Activated naive CD4-positive, alpha-beta T cell treated with anti-CD3 and anti-CD28 coated beads, Interleukin-2, amount 10 ng/mL, durations not matched to agents 7 days and 5 days (primary cell): ENCODE measurements around the gene FBF1.
A peak's percentile ranks its signal among the peaks of the same experiment; 100 is the strongest.

Source experiments
- CTCF ChIA-PET: fragments of 350-600 bp; sonication (Branson Sonifier 250); formaldehyde crosslinking; loops from one replicate; lab custom pipeline; 2021; ENCODE audit warnings: antibody characterized with exemption; lab: Charles Lee
- DNase-seq: peaks from one replicate; pipeline ENCODE4 v3.0.0-alpha.2; 2020
- H3K27ac Mint-ChIP-seq: one replicate; pipeline ENCODE4 v1.8.0; 2021; ENCODE audit warnings: mild to moderate bottlenecking, moderate library complexity, mixed read lengths
- H3K27me3 Mint-ChIP-seq: one replicate; pipeline ENCODE4 v1.8.0; 2021; ENCODE audit warnings: mild to moderate bottlenecking, mixed read lengths
- H3K36me3 Mint-ChIP-seq: one replicate; pipeline ENCODE4 v1.8.0; 2021; ENCODE audit warnings: mixed read lengths
- H3K4me1 Mint-ChIP-seq: one replicate; pipeline ENCODE4 v1.8.0; 2021; ENCODE audit warnings: mixed read lengths
- H3K4me3 Mint-ChIP-seq: one replicate; pipeline ENCODE4 v1.8.0; 2021; ENCODE audit warnings: mild to moderate bottlenecking, moderate library complexity, mixed read lengths
- H3K9me3 Mint-ChIP-seq: one replicate; pipeline ENCODE4 v1.8.0; 2021; ENCODE audit warnings: mixed read lengths

Gene FBF1

DNA sequence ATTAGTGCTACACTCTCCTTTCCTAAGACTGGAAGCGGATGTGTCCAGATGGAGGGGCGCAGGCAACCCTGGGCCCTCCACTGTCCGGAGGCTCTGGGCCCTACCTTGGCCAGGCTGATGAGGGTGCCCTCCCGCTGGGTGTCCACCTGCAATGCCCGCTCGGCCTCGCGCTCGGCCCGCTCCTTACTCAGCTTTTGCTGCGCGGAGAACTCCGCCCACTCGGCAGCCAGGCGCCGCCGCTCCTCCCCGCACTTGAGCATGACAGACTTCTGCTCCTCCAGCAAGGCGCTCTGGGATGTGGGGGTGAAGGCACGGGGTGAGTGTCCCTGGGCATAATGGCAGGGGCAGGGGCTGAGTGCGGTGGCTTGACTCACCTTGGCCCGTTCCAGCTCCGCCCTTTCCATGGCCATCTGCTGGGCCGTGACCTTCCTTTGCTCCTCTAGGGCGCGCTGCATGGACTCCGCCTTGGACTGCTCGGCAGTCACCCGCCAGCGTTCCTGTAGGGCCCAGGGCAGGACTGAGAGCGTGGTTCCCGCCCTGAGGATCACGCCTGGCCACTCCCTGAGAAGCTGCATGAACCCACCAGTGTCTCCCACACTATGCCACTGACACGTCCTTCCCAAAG is 26.1 kb downstream of the FBF1 start:
- no peaks in the 10 kb centered on the region for H3K27me3 Mint-ChIP-seq
- CTCF ChIA-PET, result interaction anchor here (0.8 kb wide), 1 partner anchor 91 kb away, joined by 3 read pairs; no protein-coding TSS in a partner anchor
- no peaks in the 10 kb centered on the region for H3K9me3 Mint-ChIP-seq
- peaks cover 7% of the 10 kb centered on the region for H3K4me1 Mint-ChIP-seq
- no peak overlapping the region for H3K27ac Mint-ChIP-seq
- no peak overlapping the region for H3K4me3 Mint-ChIP-seq
- no peaks in the 10 kb centered on the region for H3K36me3 Mint-ChIP-seq
- no peak for DNase-seq

DNA sequence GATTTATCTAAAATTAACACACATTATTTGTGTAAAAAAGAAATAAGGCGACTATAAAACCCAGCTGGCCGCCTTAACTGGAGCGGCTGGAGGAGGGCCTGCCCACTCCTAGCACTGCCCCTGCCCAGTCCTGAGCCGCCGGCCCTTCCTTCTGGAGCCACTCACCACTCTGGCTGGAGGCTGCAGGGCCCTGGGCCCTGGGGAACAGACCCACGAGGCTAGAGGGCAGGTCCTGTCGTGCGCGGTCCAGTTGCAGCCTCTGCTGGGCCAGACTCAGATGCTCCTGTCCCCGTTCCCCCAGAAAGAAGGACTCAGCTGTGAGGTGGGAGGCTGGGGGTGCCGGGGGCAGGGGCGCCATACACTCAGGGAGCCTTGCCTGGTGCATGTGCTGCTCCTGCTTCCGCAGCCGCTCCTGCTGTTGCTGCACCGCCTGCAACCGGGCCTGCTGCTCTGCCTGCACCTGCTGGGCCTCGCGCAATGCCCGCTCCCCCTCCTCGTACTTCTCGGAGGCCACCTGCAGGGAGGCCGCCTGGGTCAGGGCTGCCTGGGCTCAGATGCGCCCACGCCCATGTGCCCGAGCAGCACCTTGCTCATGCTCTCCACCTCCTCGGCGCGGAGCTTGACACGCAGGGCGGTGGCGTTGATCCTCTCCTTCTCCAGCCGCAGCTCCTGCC is 27.2 kb downstream of the FBF1 start:
- Mint-ChIP-seq H3K4me1 (peaks cover 11% of the 10 kb centered on the region), H3K36me3 (no peaks in the 10 kb centered on the region), H3K27ac (no peak overlapping the region), H3K4me3 (no peak overlapping the region), H3K9me3 (no peaks in the 10 kb centered on the region), H3K27me3 (no peaks in the 10 kb centered on the region)
- DNase-seq, result no peak
- CTCF ChIA-PET, result interaction anchor here (0.7 kb wide), 1 partner anchor 31 kb away, joined by 3 read pairs; no protein-coding TSS in a partner anchor

GRCh38 chr17:75910699-75911098 is 30.1 kb downstream of the FBF1 start:
- no peaks in the 10 kb centered on the region for H3K27me3 Mint-ChIP-seq
- H3K4me3 Mint-ChIP-seq, result no peak overlapping the region
- DNase-seq, result no peak
- H3K36me3 Mint-ChIP-seq, result no peaks in the 10 kb centered on the region
- H3K27ac Mint-ChIP-seq, result no peak overlapping the region
- CTCF ChIA-PET, result interaction anchor here (1.1 to 3.0 kb wide), 4 partner anchors 14 to 100 kb away, joined by 3 to 9 read pairs (median 4); partner anchors contain the start of gene TRIM65
- peaks cover 17% of the 10 kb centered on the region for H3K4me1 Mint-ChIP-seq
- no peaks in the 10 kb centered on the region for H3K9me3 Mint-ChIP-seq

GRCh38 chr17:75909812-75910274 is 31.0 kb downstream of the FBF1 start:
- peaks cover 22% of the 10 kb centered on the region for H3K4me1 Mint-ChIP-seq
- no peaks in the 10 kb centered on the region for H3K36me3 Mint-ChIP-seq
- DNase-seq, result no peak
- no peak overlapping the region for H3K27ac Mint-ChIP-seq
- H3K9me3 Mint-ChIP-seq, result no peaks in the 10 kb centered on the region
- H3K27me3 Mint-ChIP-seq, result no peaks in the 10 kb centered on the region
- no peak overlapping the region for H3K4me3 Mint-ChIP-seq
- CTCF ChIA-PET, result interaction anchor here (1.8 to 3.0 kb wide), 2 partner anchors 90 to 96 kb away, joined by 7 to 9 read pairs; no protein-coding TSS in a partner anchor

GRCh38 chr17:75909051-75909811 is 31.6 kb downstream of the FBF1 start:
- Mint-ChIP-seq H3K4me3 (no peak overlapping the region), H3K4me1 (peaks cover 22% of the 10 kb centered on the region), H3K36me3 (no peaks in the 10 kb centered on the region), H3K27me3 (no peaks in the 10 kb centered on the region), H3K27ac (no peak overlapping the region), H3K9me3 (no peaks in the 10 kb centered on the region)
- no peak for DNase-seq
- CTCF ChIA-PET, result interaction anchor here (0.5 to 3.0 kb wide), 3 partner anchors 91 to 218 kb away, joined by 3 to 9 read pairs (median 7); no protein-coding TSS in a partner anchor

DNA sequence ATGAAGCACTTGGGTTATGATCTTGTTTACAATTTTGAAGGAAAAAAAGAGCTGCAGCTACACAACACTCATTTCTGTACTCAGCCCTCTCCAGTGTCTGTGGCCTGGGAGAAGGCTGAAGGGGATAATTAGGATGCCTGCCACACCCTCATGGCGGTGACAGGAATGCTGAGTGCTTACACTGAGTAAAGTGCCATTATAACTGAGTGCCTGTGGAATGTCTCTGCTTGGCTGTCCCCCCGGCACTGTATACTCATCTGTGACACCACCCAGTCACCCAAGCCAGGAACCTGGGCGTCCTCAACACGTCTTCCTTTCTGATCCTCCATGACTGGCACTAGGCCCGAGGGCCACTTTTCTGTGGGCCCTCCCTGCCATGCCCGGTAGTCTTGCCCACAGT is 32.6 kb downstream of the FBF1 start:
- Mint-ChIP-seq H3K4me3 (no peak overlapping the region), H3K27ac (no peak overlapping the region), H3K36me3 (no peaks in the 10 kb centered on the region), H3K9me3 (no peaks in the 10 kb centered on the region), H3K27me3 (no peaks in the 10 kb centered on the region), H3K4me1 (peaks cover 28% of the 10 kb centered on the region)
- CTCF ChIA-PET, result interaction anchor here (1.8 to 3.0 kb wide), 2 partner anchors 92 to 97 kb away, joined by 7 to 9 read pairs; no protein-coding TSS in a partner anchor
- no peak for DNase-seq

- Mint-ChIP-seq H3K4me3 (peak overlapping the region; percentile 40), H3K27me3 (no peaks in the 10 kb centered on the region), H3K27ac (peak overlapping the region; percentile 71), H3K4me1 (peaks cover 32% of the 10 kb centered on the region), H3K9me3 (no peaks in the 10 kb centered on the region), H3K36me3 (peaks cover 4% of the 10 kb centered on the region)
- CTCF ChIA-PET, result interaction anchor here (0.6 to 4.6 kb wide), 12 partner anchors 11 to 392 kb away, joined by 3 to 87 read pairs (median 4); partner anchors contain the start of genes CDK3 and EXOC7
- DNase-seq, result no peak
Measured at GRCh38 chr17:75906143-75906884, 34.5 kb downstream of the FBF1 start.

DNA sequence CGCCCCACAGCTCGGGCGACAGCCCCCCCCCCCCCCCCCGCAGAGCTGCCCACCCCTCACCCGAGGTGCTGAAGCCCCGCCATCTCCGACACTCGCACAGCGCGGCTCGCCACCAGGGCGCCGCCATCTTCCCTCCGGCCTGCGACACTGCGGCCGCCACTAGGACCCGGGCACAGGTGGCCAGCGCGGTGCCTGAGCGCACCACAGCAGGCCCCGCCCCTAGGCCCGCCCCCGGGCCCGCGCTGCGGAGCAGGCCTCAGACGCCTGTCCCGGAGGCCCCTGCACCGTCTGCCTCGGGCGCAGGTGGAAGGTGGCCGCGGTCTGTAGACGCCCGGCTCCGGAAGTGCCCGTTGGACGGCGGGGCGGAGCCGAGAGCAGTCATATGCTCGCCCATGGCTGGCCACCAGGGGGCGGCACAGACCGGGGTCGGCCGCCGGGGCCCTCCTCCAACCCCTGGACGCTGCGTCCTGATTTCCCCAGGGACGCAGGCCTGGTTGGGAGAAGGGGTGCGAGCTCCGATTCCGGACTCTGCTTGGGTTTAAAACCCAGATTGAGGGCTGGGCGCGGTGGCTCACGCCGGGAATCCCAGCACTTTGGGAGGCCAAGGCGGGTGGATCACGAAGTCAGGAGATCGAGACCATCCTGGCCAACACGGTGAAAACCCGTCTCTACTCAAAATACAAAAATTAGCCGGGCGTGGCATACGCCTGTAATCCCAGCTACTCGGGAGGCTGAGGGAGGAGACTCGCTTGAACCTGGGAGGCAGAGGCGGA is 35.9 kb downstream of the FBF1 start, which contains the start of gene MRPL38:
Gene MRPL38 (minus strand): TSS at position 136 of the 773 bp plus-strand sequence. CDS start 9 bp downstream, at position 127.
- H3K4me3 Mint-ChIP-seq, result peak within 1 kb of the TSS; percentile 89
- H3K27me3 Mint-ChIP-seq, result no peaks in the 10 kb centered on the region
- CTCF ChIA-PET, result interaction anchor here (0.6 to 4.6 kb wide), 11 partner anchors 21 to 394 kb away, joined by 3 to 87 read pairs (median 4); partner anchors contain the start of gene CDK3
- peak within 1 kb of the TSS; percentile 90 for H3K27ac Mint-ChIP-seq
- peak; percentile 96 for DNase-seq
- H3K4me1 Mint-ChIP-seq, result peaks cover 32% of the 10 kb centered on the region
- H3K36me3 Mint-ChIP-seq, result peaks cover 4% of the 10 kb centered on the region
- H3K9me3 Mint-ChIP-seq, result no peaks in the 10 kb centered on the region

DNA sequence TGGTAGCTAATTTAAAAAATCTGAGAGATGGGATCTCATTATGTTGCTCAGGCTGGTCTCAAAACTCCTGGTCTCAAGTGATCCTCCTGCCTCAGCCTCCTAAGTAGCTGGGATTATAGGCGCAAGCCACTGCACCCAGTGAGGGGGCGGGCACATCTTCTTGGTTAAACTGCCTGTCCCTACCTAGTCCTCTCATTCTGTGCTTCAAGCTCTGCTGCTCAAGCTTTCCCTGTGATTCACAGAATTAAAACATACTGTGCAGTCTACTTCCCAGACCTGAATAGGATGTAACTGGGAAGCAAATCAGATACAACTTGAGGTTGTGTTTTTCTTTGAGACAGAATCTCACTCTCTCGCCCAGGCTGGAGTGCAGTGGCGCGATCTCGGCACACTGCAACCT is 38.4 kb downstream of the FBF1 start:
- H3K27me3 Mint-ChIP-seq, result no peaks in the 10 kb centered on the region
- H3K27ac Mint-ChIP-seq, result no peak overlapping the region
- no peaks in the 10 kb centered on the region for H3K9me3 Mint-ChIP-seq
- H3K4me1 Mint-ChIP-seq, result peaks cover 29% of the 10 kb centered on the region
- peaks cover 11% of the 10 kb centered on the region for H3K36me3 Mint-ChIP-seq
- CTCF ChIA-PET, result no interaction called here
- no peak overlapping the region for H3K4me3 Mint-ChIP-seq
- DNase-seq, result no peak

- CTCF ChIA-PET, result no interaction called here
- Mint-ChIP-seq H3K4me1 (peaks cover 30% of the 10 kb centered on the region), H3K36me3 (peaks cover 11% of the 10 kb centered on the region), H3K27me3 (no peaks in the 10 kb centered on the region), H3K27ac (peak overlapping the region; percentile 24), H3K9me3 (no peaks in the 10 kb centered on the region), H3K4me3 (no peak overlapping the region)
- DNase-seq, result no peak
Measured at GRCh38 chr17:75901727-75902126, 39.1 kb downstream of the FBF1 start.

DNA sequence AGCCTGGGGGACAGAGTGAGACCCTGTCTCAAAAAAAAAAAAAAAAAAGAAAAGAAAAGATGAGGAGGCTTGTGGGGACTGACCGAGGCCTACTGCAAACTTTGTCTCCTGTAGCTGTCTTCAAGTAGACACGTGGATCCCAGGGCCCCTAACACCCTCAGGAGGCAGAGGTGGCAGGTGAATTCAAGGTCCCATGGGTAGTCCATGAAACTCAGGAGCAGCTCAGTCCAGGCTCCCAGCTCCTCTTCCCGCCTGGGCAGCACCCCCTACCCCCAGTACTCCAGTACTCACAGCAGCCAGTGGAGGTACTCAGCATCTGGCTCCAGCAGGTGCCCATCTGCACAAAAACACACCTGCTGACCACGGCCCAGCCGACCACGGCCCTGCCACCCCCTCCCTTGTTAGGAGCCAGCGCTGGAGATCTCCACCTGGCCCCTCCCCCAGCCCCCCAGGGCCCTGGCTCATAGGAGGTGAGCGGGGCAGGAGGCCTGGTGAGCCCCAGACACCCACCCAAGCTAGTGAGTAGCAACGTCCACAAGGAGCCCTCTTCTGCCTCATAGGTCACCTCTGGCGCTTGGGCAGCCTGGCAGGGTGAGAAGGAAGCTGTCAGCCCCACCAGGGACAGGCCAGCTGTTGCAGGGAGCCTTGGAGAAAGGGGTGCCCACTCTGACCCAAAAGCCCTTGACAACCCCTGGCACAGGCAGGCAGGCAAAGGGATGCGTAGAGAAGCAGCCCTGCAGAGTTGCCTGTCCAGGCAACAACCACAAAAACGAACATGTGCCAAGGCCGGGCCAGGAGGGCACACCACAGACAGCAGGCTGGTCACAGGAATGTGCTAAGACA is 39.9 kb downstream of the FBF1 start:
- Mint-ChIP-seq H3K9me3 (no peaks in the 10 kb centered on the region), H3K36me3 (peaks cover 11% of the 10 kb centered on the region), H3K27ac (peak overlapping the region; percentile 24), H3K4me3 (no peak overlapping the region), H3K27me3 (no peaks in the 10 kb centered on the region), H3K4me1 (peaks cover 24% of the 10 kb centered on the region)
- CTCF ChIA-PET, result interaction anchor here (0.7 to 5.7 kb wide), 2 partner anchors 23 to 40 kb away, joined by 4 to 56 read pairs; partner anchors contain the start of gene TRIM47
- DNase-seq, result no peak
